Activated naive CD8-positive, alpha-beta T cell treated with anti-CD3 and anti-CD28 coated beads, Interleukin-2, amount 50 U/mL, for 24 hours (primary cell): Measurements from ENCODE around the gene IGF2BP1.

Experiments
- ATAC-seq: fragments of 150-1000 bp; cut with Tn5 transposase; one replicate; pipeline ENCODE4 v1.10.0; 2021
- DNase-seq: peaks from one replicate; pipeline ENCODE4 v3.0.0; 2021
- H3K27ac Mint-ChIP-seq: one replicate; pipeline ENCODE4 v1.8.0; 2021; ENCODE audit warnings: mild to moderate bottlenecking, mixed read lengths
- H3K27me3 Mint-ChIP-seq: one replicate; pipeline ENCODE4 v1.8.0; 2021; ENCODE audit warnings: mixed read lengths
- H3K36me3 Mint-ChIP-seq: one replicate; pipeline ENCODE4 v1.8.0; 2021; ENCODE audit warnings: low read depth, mixed read lengths
- H3K4me1 Mint-ChIP-seq: one replicate; pipeline ENCODE4 v1.8.0; 2021; ENCODE audit warnings: mixed read lengths
- H3K4me3 Mint-ChIP-seq: one replicate; pipeline ENCODE4 v1.8.0; 2021; ENCODE audit warnings: mild to moderate bottlenecking, moderate library complexity, mixed read lengths
- H3K9me3 Mint-ChIP-seq: one replicate; pipeline ENCODE4 v1.8.0; 2021; ENCODE audit warnings: mixed read lengths

IGF2BP1 gene

GRCh38 chr17:49050611-49051010 lies 53.4 kb downstream of the IGF2BP1 start:
- H3K27ac Mint-ChIP-seq: no peak overlapping the region
- peaks cover 4% of the 10 kb centered on the region for H3K27me3 Mint-ChIP-seq
- H3K4me1 Mint-ChIP-seq: no peaks in the 10 kb centered on the region
- no peak for ATAC-seq
- H3K36me3 Mint-ChIP-seq: no peaks in the 10 kb centered on the region
- H3K9me3 Mint-ChIP-seq: no peaks in the 10 kb centered on the region
- DNase-seq: no peak
- H3K4me3 Mint-ChIP-seq: no peak overlapping the region

GRCh38 chr17:49051269-49051668 lies 54.1 kb downstream of the IGF2BP1 start:
- ATAC-seq: no peak
- no peaks in the 10 kb centered on the region for H3K9me3 Mint-ChIP-seq
- H3K4me1 Mint-ChIP-seq: no peaks in the 10 kb centered on the region
- no peaks in the 10 kb centered on the region for H3K36me3 Mint-ChIP-seq
- no peak overlapping the region for H3K4me3 Mint-ChIP-seq
- H3K27me3 Mint-ChIP-seq: peaks cover 4% of the 10 kb centered on the region
- DNase-seq: no peak
- no peak overlapping the region for H3K27ac Mint-ChIP-seq

DNA sequence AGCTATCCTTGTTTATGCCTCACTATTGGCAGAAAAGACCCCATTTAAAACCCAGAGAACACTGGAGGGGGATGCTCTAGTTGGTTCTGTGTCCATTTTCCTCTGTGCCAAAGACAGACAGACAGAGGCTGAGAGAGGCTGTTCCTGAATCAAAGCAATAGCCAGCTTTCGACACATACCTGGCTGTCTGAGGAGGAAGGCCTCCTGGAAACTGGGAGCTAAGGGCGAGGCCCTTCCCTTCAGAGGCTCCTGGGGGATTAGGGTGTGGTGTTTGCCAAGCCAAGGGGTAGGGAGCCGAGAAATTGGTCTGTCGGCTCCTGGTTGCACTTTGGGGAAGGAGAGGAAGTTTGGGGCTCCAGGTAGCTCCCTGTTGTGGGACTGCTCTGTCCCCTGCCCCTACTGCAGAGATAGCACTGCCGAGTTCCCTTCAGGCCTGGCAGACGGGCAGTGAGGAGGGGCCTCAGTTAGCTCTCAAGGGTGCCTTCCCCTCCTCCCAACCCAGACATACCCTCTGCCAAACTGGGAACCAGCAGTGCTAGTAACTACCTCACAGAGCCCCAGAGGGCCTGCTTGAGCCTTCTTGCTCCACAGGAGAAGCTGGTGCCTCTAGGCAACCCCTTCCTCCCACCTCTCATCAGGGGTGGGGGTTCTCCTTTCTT lies 56.1 kb downstream of the IGF2BP1 start:
- Mint-ChIP-seq H3K4me3 (no peak overlapping the region), H3K9me3 (no peaks in the 10 kb centered on the region), H3K36me3 (no peaks in the 10 kb centered on the region), H3K27me3 (peaks cover 4% of the 10 kb centered on the region), H3K27ac (no peak overlapping the region), H3K4me1 (no peaks in the 10 kb centered on the region)
- ATAC-seq: no peak
- no peak for DNase-seq

DNA sequence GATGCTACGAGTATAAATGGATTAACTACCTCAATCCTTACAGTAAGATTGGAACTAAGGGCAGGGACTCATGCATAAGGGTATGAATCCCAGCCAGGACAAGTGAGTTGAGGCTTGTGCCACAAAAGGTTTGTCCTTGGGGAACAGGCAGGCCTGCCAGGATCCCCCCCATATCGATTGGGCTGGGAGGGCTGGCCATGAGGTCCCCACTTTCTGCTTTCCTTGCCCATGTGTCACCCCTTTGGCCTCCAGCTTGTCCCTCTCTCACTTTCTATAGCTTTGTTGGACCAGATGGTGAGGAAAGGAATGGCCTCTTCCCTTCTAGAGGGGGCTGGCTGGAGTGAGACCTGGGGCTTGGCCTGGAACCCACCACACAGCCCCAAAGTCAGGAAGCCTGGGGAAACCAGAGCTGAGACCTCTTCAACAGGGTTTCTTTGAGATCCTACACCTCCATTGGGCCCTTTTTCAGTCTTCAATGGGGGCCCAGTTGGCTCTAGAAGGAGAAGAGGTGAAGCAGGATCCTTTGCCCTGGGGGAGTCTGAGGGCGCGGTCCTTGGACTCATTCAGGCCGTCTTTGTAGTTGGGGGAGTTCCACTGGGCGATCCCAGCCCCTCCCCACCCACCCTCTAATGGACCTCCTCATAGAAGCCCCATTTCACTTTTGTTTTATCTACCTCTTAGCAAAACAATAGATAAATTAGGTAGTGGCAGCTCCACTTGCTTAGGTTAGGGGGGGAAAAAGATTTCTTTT lies 57.3 kb downstream of the IGF2BP1 start:
- Mint-ChIP-seq H3K9me3 (no peaks in the 10 kb centered on the region), H3K27ac (no peak overlapping the region), H3K4me1 (no peaks in the 10 kb centered on the region), H3K4me3 (no peak overlapping the region), H3K36me3 (no peaks in the 10 kb centered on the region), H3K27me3 (peaks cover 6% of the 10 kb centered on the region)
- no peak for ATAC-seq
- no peak for DNase-seq

DNA sequence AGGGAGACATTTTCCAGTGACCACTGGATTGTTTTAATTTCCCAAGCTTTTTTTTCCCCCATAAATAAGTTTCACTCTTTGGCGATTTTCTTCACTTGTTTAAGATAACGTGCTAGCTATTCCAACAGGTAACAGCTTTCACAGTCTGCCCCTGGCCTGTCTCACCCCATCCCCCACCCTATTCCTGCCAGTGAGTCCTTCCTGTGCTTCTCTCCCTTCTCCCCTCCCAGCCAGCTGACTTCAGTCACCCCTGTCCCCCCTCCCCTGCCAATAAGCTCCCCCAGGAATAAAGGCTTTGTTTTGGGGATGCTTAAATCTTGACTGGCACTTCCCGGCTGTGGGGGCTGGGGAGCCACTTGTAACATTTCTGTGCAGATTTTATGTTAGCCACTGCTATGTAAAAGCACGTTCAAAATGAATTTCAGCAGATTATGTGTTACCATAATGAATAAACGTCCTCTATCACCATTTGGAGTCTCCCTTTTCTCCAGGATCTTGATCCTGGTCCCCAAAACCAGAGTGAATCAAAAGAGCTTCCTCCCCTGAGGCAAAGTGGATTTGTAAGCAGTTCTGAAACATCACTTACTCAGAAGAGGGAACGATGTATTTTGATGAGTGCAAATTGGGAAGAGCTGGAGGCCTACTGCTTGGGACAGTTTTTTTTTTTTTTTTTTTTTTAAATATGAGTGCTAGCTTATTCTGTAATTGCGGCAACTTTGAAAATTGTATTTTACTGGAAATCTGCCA lies 58.2 kb downstream of the IGF2BP1 start:
- no peak for DNase-seq
- no peaks in the 10 kb centered on the region for H3K9me3 Mint-ChIP-seq

GRCh38 chr17:49061524-49061943 lies 64.3 kb downstream of the IGF2BP1 start:
- Mint-ChIP-seq H3K4me3 (no peak overlapping the region), H3K27me3 (peaks cover 7% of the 10 kb centered on the region), H3K4me1 (no peaks in the 10 kb centered on the region), H3K36me3 (no peaks in the 10 kb centered on the region), H3K9me3 (no peaks in the 10 kb centered on the region), H3K27ac (no peak overlapping the region)
- DNase-seq (no peak), ATAC-seq (no peak)

More for the DNA sequence above, 58.2 kb downstream of the IGF2BP1 start:
- no peak overlapping the region for H3K27ac Mint-ChIP-seq
- H3K27me3 Mint-ChIP-seq: peaks cover 9% of the 10 kb centered on the region
- H3K4me3 Mint-ChIP-seq: no peak overlapping the region
- ATAC-seq: no peak
- H3K36me3 Mint-ChIP-seq: no peaks in the 10 kb centered on the region
- H3K4me1 Mint-ChIP-seq: no peaks in the 10 kb centered on the region

GRCh38 chr17:49063652-49064051 lies 66.5 kb downstream of the IGF2BP1 start:
- Mint-ChIP-seq H3K4me1 (no peaks in the 10 kb centered on the region), H3K27ac (no peak overlapping the region), H3K9me3 (no peaks in the 10 kb centered on the region), H3K27me3 (peaks cover 7% of the 10 kb centered on the region), H3K4me3 (no peak overlapping the region), H3K36me3 (no peaks in the 10 kb centered on the region)
- DNase-seq (no peak), ATAC-seq (no peak)

DNA sequence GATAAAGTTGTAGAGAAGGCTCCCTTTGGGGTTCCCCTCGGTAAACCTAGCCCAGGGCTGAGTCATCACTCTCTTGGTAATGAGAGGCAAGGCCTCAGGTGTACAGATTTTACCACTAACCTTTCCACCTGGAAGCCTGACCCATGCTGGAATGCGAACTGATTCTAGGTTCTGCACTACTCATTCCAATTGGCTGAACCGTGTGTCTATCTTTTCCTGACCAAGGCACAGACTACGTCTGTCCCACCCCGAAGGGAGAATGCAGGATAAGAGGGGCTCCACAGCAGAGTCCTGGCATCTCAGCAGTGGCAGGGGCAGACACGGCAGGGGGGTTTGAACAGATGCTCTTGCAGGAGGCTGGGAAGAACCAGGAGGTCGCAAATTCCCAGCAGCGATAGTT lies 70.0 kb downstream of the IGF2BP1 start:
- Mint-ChIP-seq H3K4me3 (no peak overlapping the region), H3K36me3 (no peaks in the 10 kb centered on the region), H3K27ac (no peak overlapping the region), H3K9me3 (no peaks in the 10 kb centered on the region), H3K27me3 (no peaks in the 10 kb centered on the region), H3K4me1 (peaks cover 5% of the 10 kb centered on the region)
- no peak for DNase-seq
- no peak for ATAC-seq

GRCh38 chr17:49069585-49070273 lies 72.5 kb downstream of the IGF2BP1 start:
- no peak overlapping the region for H3K27ac Mint-ChIP-seq
- DNase-seq (no peak), ATAC-seq (no peak)
- no peaks in the 10 kb centered on the region for H3K36me3 Mint-ChIP-seq
- H3K9me3 Mint-ChIP-seq: no peaks in the 10 kb centered on the region
- H3K4me3 Mint-ChIP-seq: no peak overlapping the region
- peaks cover 5% of the 10 kb centered on the region for H3K4me1 Mint-ChIP-seq
- H3K27me3 Mint-ChIP-seq: peaks cover 5% of the 10 kb centered on the region

DNA sequence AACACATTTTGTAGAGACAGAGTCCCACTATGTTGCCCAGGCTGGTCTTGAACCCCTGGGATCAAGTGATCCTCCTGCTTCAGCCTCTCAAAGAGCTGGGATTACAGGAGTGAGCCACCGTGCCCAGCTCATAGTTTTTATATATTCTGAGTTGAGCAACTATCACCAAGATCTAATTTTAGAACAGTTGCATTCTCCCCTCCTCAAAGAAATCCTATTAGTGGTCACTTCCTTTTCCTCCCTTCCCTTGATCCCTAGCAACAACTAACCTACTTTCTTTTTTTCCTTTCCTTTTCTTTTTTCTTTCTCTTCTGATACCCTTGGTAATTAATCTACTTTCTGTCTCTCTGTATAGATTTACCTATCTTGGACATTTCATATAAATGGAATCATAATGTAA lies 73.9 kb downstream of the IGF2BP1 start:
- Mint-ChIP-seq H3K9me3 (no peaks in the 10 kb centered on the region), H3K36me3 (no peaks in the 10 kb centered on the region), H3K4me1 (peaks cover 5% of the 10 kb centered on the region), H3K27ac (no peak overlapping the region), H3K4me3 (no peak overlapping the region), H3K27me3 (peaks cover 5% of the 10 kb centered on the region)
- ATAC-seq (no peak), DNase-seq (no peak)

DNA sequence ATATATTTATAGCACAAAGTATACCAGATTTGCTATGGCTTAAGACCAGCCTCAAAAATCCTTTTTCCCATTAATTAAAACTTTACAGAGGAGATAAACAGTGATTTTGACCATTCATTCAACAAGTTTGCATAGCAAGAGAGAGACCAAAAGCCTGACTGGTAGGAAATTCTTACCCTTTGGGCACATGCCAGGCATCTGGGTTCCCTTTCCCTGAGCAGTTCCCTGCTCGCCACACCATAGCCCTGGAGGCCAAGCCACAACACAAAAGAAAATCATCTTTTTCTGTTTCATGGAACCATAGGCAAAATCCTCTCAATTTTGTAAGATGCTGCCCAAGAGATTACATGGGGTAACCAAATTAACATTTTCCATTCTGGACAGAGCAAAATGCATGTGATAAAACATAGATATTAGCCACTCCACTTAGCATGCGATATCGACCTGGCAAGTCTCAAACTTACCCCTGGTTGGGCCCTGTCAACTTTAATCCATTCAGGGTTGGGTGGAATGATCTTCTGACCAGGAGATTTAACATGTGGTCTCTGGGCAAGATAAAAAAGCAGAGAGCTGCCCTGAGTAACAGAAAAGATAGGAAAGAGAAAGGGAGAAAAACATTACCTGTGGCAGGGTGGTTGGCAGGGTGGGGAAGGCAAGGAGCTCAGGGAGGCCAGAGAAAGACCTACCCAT lies 77.8 kb downstream of the IGF2BP1 start:
- no peak overlapping the region for H3K27ac Mint-ChIP-seq
- peaks cover 18% of the 10 kb centered on the region for H3K27me3 Mint-ChIP-seq
- no peaks in the 10 kb centered on the region for H3K36me3 Mint-ChIP-seq
- DNase-seq: no peak
- ATAC-seq: no peak
- H3K4me3 Mint-ChIP-seq: no peak overlapping the region
- no peaks in the 10 kb centered on the region for H3K4me1 Mint-ChIP-seq
- no peaks in the 10 kb centered on the region for H3K9me3 Mint-ChIP-seq

GRCh38 chr17:49076573-49077384 lies 79.6 kb downstream of the IGF2BP1 start:
- Mint-ChIP-seq H3K4me1 (no peaks in the 10 kb centered on the region), H3K27ac (no peak overlapping the region), H3K9me3 (no peaks in the 10 kb centered on the region), H3K36me3 (no peaks in the 10 kb centered on the region), H3K27me3 (peaks cover 23% of the 10 kb centered on the region), H3K4me3 (no peak overlapping the region)
- ATAC-seq (no peak), DNase-seq (no peak)

- DNase-seq (no peak), ATAC-seq (no peak)
- H3K27me3 Mint-ChIP-seq: peaks cover 30% of the 10 kb centered on the region
- H3K27ac Mint-ChIP-seq: no peak overlapping the region
- H3K9me3 Mint-ChIP-seq: no peaks in the 10 kb centered on the region
- H3K36me3 Mint-ChIP-seq: no peaks in the 10 kb centered on the region
- no peak overlapping the region for H3K4me3 Mint-ChIP-seq
- no peaks in the 10 kb centered on the region for H3K4me1 Mint-ChIP-seq
Measured at GRCh38 chr17:49078248-49078647, 81.1 kb downstream of the IGF2BP1 start.
